ENCODE measurements around the gene TRIOBP. TPM values are rescaled to one million over a fixed set of nuclear protein-coding genes. Genes with fewer than 3 reads are reported as not detected.

The TRIOBP gene
- total and polyA plus RNA-seq, 12 donors = 34.7 to 115 (median 82.4) TPM

GRCh38 chr22:37801946-37802309, 105.1 kb downstream of the TRIOBP start:
- Histone ChIP-seq H3K4me3 (peak overlapping the region; percentile 54 to 77 (median 64)), H3K27me3 (peaks cover 0 to 26% (median 0%) of the 10 kb centered on the region in 7 donors), H3K36me3 (no peaks in the 10 kb centered on the region), H3K9me3 (no peaks in the 10 kb centered on the region), H3K27ac (peak overlapping the region in 6 of 10 donors; percentile 35 to 68 (median 52)), H3K4me1 (peaks cover 8 to 47% (median 27%) of the 10 kb centered on the region in 9 donors)
- 4 to 8% methylated on average over 13 of the region's 13 CpGs for WGBS, 2 donors
- no peak for TF ChIP-seq CTCF (IDR thresholded peaks at IDR 0.05)
- no peak for DNase-seq
- intact Hi-C loops (cut with DNase I) = loop anchor here in 3 of 10 donors (5.0 to 10.0 kb wide), 2 partner anchors 47 to 55 kb away; no protein-coding TSS in a partner anchor
- peak in 1 of 8 donors; percentile 1 for ATAC-seq

GRCh38 chr22:37802310-37803194, 105.7 kb downstream of the TRIOBP start:
- peak in 7 of 8 donors; percentile 14 to 37 (median 24) for ATAC-seq
- Histone ChIP-seq H3K4me1 (peaks cover 8 to 53% (median 32%) of the 10 kb centered on the region in 9 donors), H3K36me3 (no peaks in the 10 kb centered on the region), H3K27ac (peak overlapping the region in 9 of 10 donors; percentile 12 to 68 (median 46)), H3K27me3 (peaks cover 0 to 27% (median 0%) of the 10 kb centered on the region in 7 donors), H3K9me3 (no peaks in the 10 kb centered on the region), H3K4me3 (peak overlapping the region; percentile 54 to 77 (median 64))
- no peak for TF ChIP-seq CTCF (IDR thresholded peaks at IDR 0.05)
- DNase-seq = peak; percentile 57 to 66
- intact Hi-C loops (cut with DNase I) = loop anchor here in 3 of 10 donors (5.0 to 10.0 kb wide), 2 partner anchors 48 to 55 kb away; no protein-coding TSS in a partner anchor
- 2 to 3% methylated on average over 60 to 63 of the region's 63 CpGs for WGBS, 2 donors

- H3K4me3 ChIP-seq = peak overlapping the region in 5 of 10 donors; percentile 63 to 77 (median 70)
- H3K36me3 ChIP-seq = no peaks in the 10 kb centered on the region
- no peak overlapping the region for H3K27ac ChIP-seq
- WGBS, 2 donors = 39 to 46% methylated on average over 16 of the region's 16 CpGs
- no peaks in the 10 kb centered on the region for H3K9me3 ChIP-seq
- TF ChIP-seq CTCF (IDR thresholded peaks at IDR 0.05) = no peak
- intact Hi-C loops (cut with DNase I) = loop anchor here in 3 of 10 donors (5.0 to 10.0 kb wide), 2 partner anchors 48 to 56 kb away; no protein-coding TSS in a partner anchor
- no peak for DNase-seq
- ATAC-seq = no peak
- peaks cover 8 to 58% (median 35%) of the 10 kb centered on the region in 9 donors for H3K4me1 ChIP-seq
- H3K27me3 ChIP-seq = peaks cover 0 to 32% (median 0%) of the 10 kb centered on the region in 7 donors
Measured at GRCh38 chr22:37803195-37803638, 106.4 kb downstream of the TRIOBP start.

GRCh38 chr22:37803639-37804351, 106.9 kb downstream of the TRIOBP start:
- intact Hi-C loops (cut with DNase I) = loop anchor here in 3 of 10 donors (5.0 to 10.0 kb wide), 2 partner anchors 49 to 56 kb away; no protein-coding TSS in a partner anchor
- H3K27ac ChIP-seq = peak overlapping the region in 2 of 10 donors; percentile 92 to 95
- WGBS, 2 donors = 53 to 60% methylated on average over 34 of the region's 34 CpGs
- H3K4me3 ChIP-seq = peak overlapping the region in 5 of 10 donors; percentile 67 to 85 (median 71)
- DNase-seq (no peak), ATAC-seq (no peak)
- H3K4me1 ChIP-seq = peaks cover 8 to 64% (median 41%) of the 10 kb centered on the region in 9 donors
- peaks cover 0 to 34% (median 0%) of the 10 kb centered on the region in 7 donors for H3K27me3 ChIP-seq
- H3K36me3 ChIP-seq = no peaks in the 10 kb centered on the region
- TF ChIP-seq CTCF (IDR thresholded peaks at IDR 0.05) = no peak
- H3K9me3 ChIP-seq = no peaks in the 10 kb centered on the region
